Natural killer cell treated with Interleukin-12 subunit alpha and Interleukin-12 subunit beta and Interleukin-15 and Interleukin-18, amount 100 ng/mL, for 72 hours (primary cell): ENCODE measurements around the gene PRTN3. TPM values are rescaled to one million over a fixed set of nuclear protein-coding genes. Genes with fewer than 3 reads are reported as not detected.

Experiments used
- ATAC-seq, 2 donors: fragments of 150-1000 bp; cut with Tn5 transposase in 1 of 2; sonication (Bioruptor Pico), chemical (Tn5 transposase) in 1 of 2; 2 replicates each; pipeline ENCODE4 v1.10.0; 2021
- DNase-seq: peaks from one replicate; pipeline ENCODE4 v3.0.0; 2022; ENCODE audit warnings: low spot score
- H3K27ac Mint-ChIP-seq, 2 donors: 1 replicate in 1 of 2; 2 replicates in 1 of 2; pipeline ENCODE4 v1.8.0; 2022; ENCODE audit warnings: mixed read lengths in 2 of 2, mild to moderate bottlenecking in 1 of 2, moderate library complexity in 1 of 2
- H3K27me3 Mint-ChIP-seq, 2 donors: 1 replicate in 1 of 2; 2 replicates in 1 of 2; pipeline ENCODE4 v1.8.0; 2022; ENCODE audit warnings: mixed read lengths in 2 of 2
- H3K36me3 Mint-ChIP-seq: one replicate; pipeline ENCODE4 v1.8.0; 2022; ENCODE audit warnings: mixed read lengths
- H3K4me1 Mint-ChIP-seq, 2 donors: 1 replicate in 1 of 2; 2 replicates in 1 of 2; pipeline ENCODE4 v1.8.0; 2022; ENCODE audit warnings: low read depth in 2 of 2, mixed read lengths in 2 of 2, mild to moderate bottlenecking in 1 of 2
- H3K4me3 Mint-ChIP-seq: one replicate; pipeline ENCODE4 v1.8.0; 2022; ENCODE audit warnings: mixed read lengths
- H3K9me3 Mint-ChIP-seq: 2 replicates; pipeline ENCODE4 v1.8.0; 2022; ENCODE audit warnings: mixed read lengths
- total RNA-seq, 2 donors: library from RNA; stranded (reverse); gene quantifications; one replicate each; pipeline ENCODE4 v1.2.3, GENCODE V29; 2022

PRTN3 gene
- total RNA-seq, 2 donors from 2014 or later, result not detected

GRCh38 chr19:807627-808422, 33.0 kb upstream of the PRTN3 start:
- H3K4me1 Mint-ChIP-seq, result peaks cover 8 to 14% of the 10 kb centered on the region in 2 donors
- no peaks in the 10 kb centered on the region for H3K9me3 Mint-ChIP-seq
- no peak overlapping the region for H3K4me3 Mint-ChIP-seq
- DNase-seq (no peak), ATAC-seq (no peak)
- peak overlapping the region in 1 of 2 donors; percentile 56 for H3K27ac Mint-ChIP-seq
- no peaks in the 10 kb centered on the region for H3K27me3 Mint-ChIP-seq
- H3K36me3 Mint-ChIP-seq, result peaks cover 9% of the 10 kb centered on the region

GRCh38 chr19:808423-808775, 32.4 kb upstream of the PRTN3 start:
- Mint-ChIP-seq H3K27me3 (no peaks in the 10 kb centered on the region), H3K36me3 (peaks cover 9% of the 10 kb centered on the region), H3K4me1 (peaks cover 8 to 11% of the 10 kb centered on the region in 2 donors), H3K4me3 (no peak overlapping the region), H3K27ac (no peak overlapping the region), H3K9me3 (no peaks in the 10 kb centered on the region)
- ATAC-seq (no peak), DNase-seq (no peak)

DNA sequence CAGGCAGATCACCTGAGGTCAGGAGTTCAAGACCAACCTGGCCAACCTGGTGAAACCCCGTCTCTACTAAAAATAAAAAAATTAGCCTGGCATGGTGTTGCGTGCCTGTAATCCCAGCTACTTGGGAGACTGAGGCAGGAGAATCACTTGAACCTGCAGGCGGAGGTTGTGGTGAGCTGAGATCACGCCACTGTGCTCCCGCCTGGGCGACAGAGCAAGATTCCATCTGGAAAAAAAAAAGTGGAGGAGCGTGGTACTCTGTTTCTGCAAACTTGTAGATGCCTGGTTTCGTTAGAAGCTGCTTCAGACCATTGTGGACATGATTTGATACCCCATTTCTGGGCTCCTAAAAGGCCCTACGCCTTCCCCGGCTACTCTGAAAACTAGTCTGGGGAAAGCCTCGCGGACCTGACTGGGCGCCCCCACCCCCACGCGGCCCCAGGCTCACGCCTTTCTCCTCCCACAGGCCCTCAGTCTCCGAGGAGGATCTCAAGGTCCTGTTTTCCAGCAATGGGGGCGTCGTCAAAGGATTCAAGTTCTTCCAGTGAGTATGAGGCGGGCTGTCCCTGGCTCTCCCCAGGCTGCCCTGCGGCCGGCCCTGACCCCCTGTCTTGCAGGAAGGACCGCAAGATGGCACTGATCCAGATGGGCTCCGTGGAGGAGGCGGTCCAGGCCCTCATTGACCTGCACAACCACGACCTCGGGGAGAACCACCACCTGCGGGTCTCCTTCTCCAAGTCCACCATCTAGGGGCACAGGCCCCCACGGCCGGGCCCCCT, 30.5 kb upstream of the PRTN3 start:
- no peak overlapping the region for H3K27ac Mint-ChIP-seq
- H3K9me3 Mint-ChIP-seq, result no peaks in the 10 kb centered on the region
- H3K4me1 Mint-ChIP-seq, result peaks cover 8 to 11% of the 10 kb centered on the region in 2 donors
- H3K27me3 Mint-ChIP-seq, result no peaks in the 10 kb centered on the region
- ATAC-seq (no peak), DNase-seq (no peak)
- H3K4me3 Mint-ChIP-seq, result no peak overlapping the region
- H3K36me3 Mint-ChIP-seq, result peaks cover 9% of the 10 kb centered on the region

DNA sequence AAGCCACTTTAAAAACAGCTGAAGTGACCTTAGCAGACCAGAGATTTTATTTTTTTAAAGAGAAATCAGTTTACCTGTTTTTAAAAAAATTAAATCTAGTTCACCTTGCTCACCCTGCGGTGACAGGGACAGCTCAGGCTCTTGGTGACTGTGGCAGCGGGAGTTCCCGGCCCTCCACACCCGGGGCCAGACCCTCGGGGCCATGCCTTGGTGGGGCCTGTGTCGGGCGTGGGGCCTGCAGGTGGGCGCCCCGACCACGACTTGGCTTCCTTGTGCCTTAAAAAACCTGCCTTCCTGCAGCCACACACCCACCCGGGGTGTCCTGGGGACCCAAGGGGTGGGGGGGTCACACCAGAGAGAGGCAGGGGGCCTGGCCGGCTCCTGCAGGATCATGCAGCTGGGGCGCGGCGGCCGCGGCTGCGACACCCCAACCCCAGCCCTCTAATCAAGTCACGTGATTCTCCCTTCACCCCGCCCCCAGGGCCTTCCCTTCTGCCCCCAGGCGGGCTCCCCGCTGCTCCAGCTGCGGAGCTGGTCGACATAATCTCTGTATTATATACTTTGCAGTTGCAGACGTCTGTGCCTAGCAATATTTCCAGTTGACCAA, 29.8 kb upstream of the PRTN3 start:
- Mint-ChIP-seq H3K27me3 (no peaks in the 10 kb centered on the region), H3K4me3 (no peak overlapping the region), H3K27ac (no peak overlapping the region), H3K4me1 (peaks cover 11 to 14% of the 10 kb centered on the region in 2 donors), H3K36me3 (peaks cover 12% of the 10 kb centered on the region), H3K9me3 (peaks cover 3% of the 10 kb centered on the region)
- DNase-seq, result no peak
- no peak for ATAC-seq

DNA sequence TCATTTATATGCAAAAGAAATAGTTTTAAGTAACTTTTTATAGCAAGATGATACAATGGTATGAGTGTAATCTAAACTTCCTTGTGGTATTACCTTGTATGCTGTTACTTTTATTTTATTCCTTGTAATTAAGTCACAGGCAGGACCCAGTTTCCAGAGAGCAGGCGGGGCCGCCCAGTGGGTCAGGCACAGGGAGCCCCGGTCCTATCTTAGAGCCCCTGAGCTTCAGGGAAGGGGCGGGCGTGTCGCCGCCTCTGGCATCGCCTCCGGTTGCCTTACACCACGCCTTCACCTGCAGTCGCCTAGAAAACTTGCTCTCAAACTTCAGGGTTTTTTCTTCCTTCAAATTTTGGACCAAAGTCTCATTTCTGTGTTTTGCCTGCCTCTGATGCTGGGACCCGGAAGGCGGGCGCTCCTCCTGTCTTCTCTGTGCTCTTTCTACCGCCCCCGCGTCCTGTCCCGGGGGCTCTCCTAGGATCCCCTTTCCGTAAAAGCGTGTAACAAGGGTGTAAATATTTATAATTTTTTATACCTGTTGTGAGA, 29.2 kb upstream of the PRTN3 start:
- Mint-ChIP-seq H3K27ac (no peak overlapping the region), H3K4me3 (no peak overlapping the region), H3K9me3 (peaks cover 7% of the 10 kb centered on the region)

GRCh38 chr19:812049-812746, 28.6 kb upstream of the PRTN3 start:
- H3K4me1 Mint-ChIP-seq, result peaks cover 16 to 19% of the 10 kb centered on the region in 2 donors
- DNase-seq (no peak), ATAC-seq (no peak)
- peaks cover 8% of the 10 kb centered on the region for H3K9me3 Mint-ChIP-seq
- H3K36me3 Mint-ChIP-seq, result peaks cover 20% of the 10 kb centered on the region
- no peak overlapping the region for H3K27ac Mint-ChIP-seq
- H3K4me3 Mint-ChIP-seq, result no peak overlapping the region
- no peaks in the 10 kb centered on the region for H3K27me3 Mint-ChIP-seq

More for the DNA sequence above, 29.2 kb upstream of the PRTN3 start:
- Mint-ChIP-seq H3K36me3 (peaks cover 18% of the 10 kb centered on the region), H3K4me1 (peaks cover 17 to 19% of the 10 kb centered on the region in 2 donors), H3K27me3 (no peaks in the 10 kb centered on the region)
- no peak for ATAC-seq
- DNase-seq, result no peak

DNA sequence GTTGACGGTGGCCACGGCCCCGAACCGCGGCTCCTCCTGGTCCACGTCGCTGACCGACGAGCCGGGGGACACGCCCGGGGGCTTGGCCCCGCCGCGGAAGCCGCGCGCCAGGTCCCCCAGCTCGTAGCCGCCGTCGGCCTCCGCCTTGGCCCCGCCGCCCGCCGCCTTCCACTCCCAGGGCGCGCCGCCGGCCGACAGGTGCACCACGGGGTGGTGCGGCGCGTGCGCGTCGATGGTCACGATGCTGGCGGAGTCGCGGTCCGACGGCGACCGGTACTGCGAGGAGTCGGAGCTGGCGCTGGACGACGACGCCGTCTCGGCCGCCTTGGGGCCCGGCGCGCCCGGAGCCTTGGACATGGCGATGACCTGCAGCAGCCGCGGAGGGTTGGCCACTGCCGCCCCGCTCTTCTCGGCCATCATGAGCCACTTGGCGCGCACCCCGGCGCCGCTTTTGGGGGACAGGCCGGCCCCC, 28.0 kb upstream of the PRTN3 start:
- ATAC-seq (no peak), DNase-seq (no peak)
- Mint-ChIP-seq H3K9me3 (peaks cover 8% of the 10 kb centered on the region), H3K27me3 (no peaks in the 10 kb centered on the region), H3K4me1 (peaks cover 10 to 13% of the 10 kb centered on the region in 2 donors), H3K27ac (no peak overlapping the region), H3K4me3 (no peak overlapping the region), H3K36me3 (peaks cover 15% of the 10 kb centered on the region)

- no peak overlapping the region for H3K27ac Mint-ChIP-seq
- H3K36me3 Mint-ChIP-seq, result peaks cover 13% of the 10 kb centered on the region
- peaks cover 8% of the 10 kb centered on the region for H3K9me3 Mint-ChIP-seq
- peaks cover 8 to 11% of the 10 kb centered on the region in 2 donors for H3K4me1 Mint-ChIP-seq
- ATAC-seq, result peak in 1 of 2 donors; percentile 14
- H3K4me3 Mint-ChIP-seq, result no peak overlapping the region
- H3K27me3 Mint-ChIP-seq, result no peaks in the 10 kb centered on the region
- DNase-seq, result no peak
Measured at GRCh38 chr19:813219-814151, 27.3 kb upstream of the PRTN3 start.

- ATAC-seq, result peak; percentile 2 to 8
- Mint-ChIP-seq H3K27ac (peak overlapping the region in 1 of 2 donors; percentile 21), H3K36me3 (peaks cover 13% of the 10 kb centered on the region), H3K4me3 (no peak overlapping the region), H3K4me1 (peaks cover 8 to 11% of the 10 kb centered on the region in 2 donors), H3K27me3 (no peaks in the 10 kb centered on the region), H3K9me3 (peaks cover 8% of the 10 kb centered on the region)
- DNase-seq, result no peak
Measured at GRCh38 chr19:814152-815078, 26.4 kb upstream of the PRTN3 start.

DNA sequence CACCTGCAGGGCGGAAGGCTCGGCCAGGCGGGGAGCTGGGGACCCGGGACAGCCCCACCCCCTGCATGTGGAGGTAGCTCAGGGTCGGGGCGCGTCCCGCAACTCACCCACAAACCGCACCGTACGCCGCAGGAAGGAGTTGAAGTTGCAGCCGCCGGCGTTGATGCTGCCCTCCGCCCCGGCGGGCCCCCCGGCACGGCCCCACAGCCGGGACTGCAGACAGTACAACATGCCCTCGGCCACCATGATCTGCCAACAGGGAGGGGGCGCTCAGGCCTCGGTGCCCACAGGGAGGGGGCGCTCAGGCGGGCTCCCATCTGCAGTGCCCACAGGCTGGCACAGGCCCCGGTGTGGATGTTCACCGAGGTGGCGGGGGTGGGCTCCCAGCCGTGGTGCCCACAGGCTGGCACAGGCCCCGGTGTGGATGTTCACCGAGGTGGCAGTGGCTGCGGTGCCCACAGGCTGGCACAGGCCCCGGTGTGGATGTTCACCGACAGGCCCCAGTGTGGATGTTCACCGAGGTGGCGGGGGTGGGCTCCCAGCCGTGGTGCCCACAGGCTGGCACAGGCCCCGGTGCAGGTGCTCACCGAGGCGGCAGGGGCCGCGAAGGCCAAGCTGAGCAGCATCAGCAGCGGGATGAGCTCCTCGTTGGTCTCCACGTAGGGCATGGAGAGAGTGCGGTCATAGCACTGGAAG, 25.6 kb upstream of the PRTN3 start:
- no peak for DNase-seq
- H3K27ac Mint-ChIP-seq, result peak overlapping the region in 1 of 2 donors; percentile 21
- H3K4me1 Mint-ChIP-seq, result peaks cover 8 to 11% of the 10 kb centered on the region in 2 donors
- ATAC-seq, result peak; percentile 13 to 21
- H3K9me3 Mint-ChIP-seq, result peaks cover 8% of the 10 kb centered on the region
- peaks cover 13% of the 10 kb centered on the region for H3K36me3 Mint-ChIP-seq
- no peak overlapping the region for H3K4me3 Mint-ChIP-seq
- H3K27me3 Mint-ChIP-seq, result no peaks in the 10 kb centered on the region

DNA sequence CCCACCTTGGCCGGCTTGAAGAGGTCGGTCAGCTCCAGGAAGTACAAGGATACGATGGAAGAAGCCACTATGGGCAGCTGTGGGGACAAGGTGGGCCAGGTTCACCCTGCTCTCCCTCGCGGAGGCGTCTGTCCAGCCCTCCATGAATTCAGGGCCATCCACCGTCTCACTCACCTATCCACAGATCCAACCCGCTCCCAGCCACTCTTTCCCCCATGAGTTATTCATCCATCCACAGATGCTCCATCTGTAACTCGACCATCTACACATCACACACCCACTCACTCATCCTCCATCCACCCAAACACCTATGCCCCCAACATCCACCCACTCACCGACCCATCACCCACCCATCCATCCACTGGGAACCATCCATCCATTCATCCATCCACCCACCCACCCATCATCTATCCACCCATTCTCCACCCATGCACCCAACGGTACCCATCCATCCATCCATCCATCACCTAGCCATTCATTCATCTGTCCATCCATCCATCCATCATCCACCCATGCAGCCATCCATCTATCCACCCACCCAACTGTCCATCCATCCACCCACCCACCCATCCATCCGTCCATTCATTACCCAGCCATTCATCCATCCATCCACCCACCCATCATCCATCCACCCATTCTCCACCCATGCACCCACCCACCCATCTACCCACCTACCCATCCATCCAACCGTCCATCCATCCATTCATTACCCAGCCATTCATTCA, 24.9 kb upstream of the PRTN3 start:
- Mint-ChIP-seq H3K27ac (no peak overlapping the region), H3K9me3 (peaks cover 8% of the 10 kb centered on the region), H3K4me1 (peaks cover 8 to 11% of the 10 kb centered on the region in 2 donors), H3K36me3 (peaks cover 13% of the 10 kb centered on the region), H3K27me3 (no peaks in the 10 kb centered on the region), H3K4me3 (no peak overlapping the region)
- DNase-seq (no peak), ATAC-seq (peak in 1 of 2 donors; percentile 1)
